Astrocyte of the cerebellum (primary cell): ENCODE measurements around the gene IYD.

ENCODE experiments used
- DNase-seq: peaks from one replicate; pipeline ENCODE4 v3.0.0-alpha.2; 2011; ENCODE audit warnings: low read depth
- H3K4me3 ChIP-seq: 2 replicates; pipeline ENCODE4 v1.5.1; 2011; ENCODE audit warnings: mild to moderate bottlenecking, low read depth, low read length, moderate library complexity
- CTCF ChIP-seq: IDR thresholded peaks from 2 replicates; pipeline ENCODE4 v1.5.1; 2012; ENCODE audit warnings: low read length, low read depth, moderate library complexity, mild to moderate bottlenecking; ENCODE audit errors: missing control alignments
- in situ Hi-C: cut with HindIII; loops from 2 replicates; pipeline ENCODE4 v1.10.0; 2017; ENCODE audit warnings: low sequenced_read_pairs

IYD gene

GRCh38 chr6:150391414-150391813 lies 22.6 kb downstream of the IYD start:
- DNase-seq, result no peak
- TF ChIP-seq CTCF, result no peak
- in situ Hi-C loops, result no loop called here
- no peak overlapping the region for H3K4me3 ChIP-seq

- H3K4me3 ChIP-seq, result no peak overlapping the region
- DNase-seq, result no peak
- in situ Hi-C loops, result no loop called here
- TF ChIP-seq CTCF, result no peak
These were observed 23.1 kb downstream of the IYD start for GRCh38 chr6:150391890-150392289.

GRCh38 chr6:150392452-150393220 lies 23.8 kb downstream of the IYD start:
- TF ChIP-seq CTCF, result no peak
- no peak overlapping the region for H3K4me3 ChIP-seq
- in situ Hi-C loops, result no loop called here
- no peak for DNase-seq

GRCh38 chr6:150394053-150394898 lies 25.5 kb downstream of the IYD start:
- no peak overlapping the region for H3K4me3 ChIP-seq
- no peak for TF ChIP-seq CTCF
- in situ Hi-C loops, result no loop called here
- no peak for DNase-seq

GRCh38 chr6:150394899-150395295 lies 26.1 kb downstream of the IYD start:
- in situ Hi-C loops, result no loop called here

More at GRCh38 chr6:150394899-150395295, 26.1 kb downstream of the IYD start:
- no peak for TF ChIP-seq CTCF
- H3K4me3 ChIP-seq, result no peak overlapping the region
- DNase-seq, result no peak
